Transverse colon (tissue), 4 donors: ENCODE results near the gene SLC35A4. TPM values are rescaled to one million over a fixed set of nuclear protein-coding genes. Genes with fewer than 3 reads are reported as not detected.

Experiments
- DNase-seq: peaks from one replicate; pipeline ENCODE4 v3.0.0-alpha.2; 2019
- H3K27ac ChIP-seq, 4 donors: fragments of 200-600 bp; sonication (generic); 2 replicates each; pipeline ENCODE4 v1.5.1; 2016 to 2018; ENCODE audit warnings: inconsistent platforms in 4 of 4
- H3K27me3 ChIP-seq: fragments of 200-600 bp; sonication (generic); 2 replicates; pipeline ENCODE4 v1.5.1; 2017; ENCODE audit warnings: inconsistent platforms
- H3K36me3 ChIP-seq, 4 donors: fragments of 200-600 bp; sonication (generic); 2 replicates each; pipeline ENCODE4 v1.5.1; 2017 to 2019; ENCODE audit warnings: inconsistent platforms in 4 of 4
- H3K4me1 ChIP-seq, 4 donors: fragments of 200-600 bp; sonication (generic); 2 replicates each; pipeline ENCODE4 v1.5.1; 2017 to 2020; ENCODE audit warnings: inconsistent platforms in 4 of 4
- H3K4me3 ChIP-seq, 4 donors: fragments of 200-600 bp; sonication (generic); 1 replicate in 1 of 4; 2 replicates in 3 of 4; pipeline versions ENCODE4 v1.5.1 to v1.6.1; 2017 to 2019; ENCODE audit warnings: inconsistent platforms in 4 of 4
- H3K9me3 ChIP-seq, 2 donors: fragments of 200-600 bp; sonication (generic); 2 replicates each; pipeline ENCODE4 v1.5.1; 2017 to 2019; ENCODE audit warnings: inconsistent platforms in 2 of 2
- EP300 ChIP-seq: sonication (generic); formaldehyde crosslinking; IDR thresholded peaks from one replicate; pipeline ENCODE4 v1.6.1; 2017; ENCODE audit warnings: antibody characterized with exemption, low read depth
- POLR2A ChIP-seq: fragments of 450-650 bp; IDR thresholded peaks from one replicate; pipeline ENCODE4 v1.6.1; 2016; ENCODE audit warnings: antibody characterized with exemption, mild to moderate bottlenecking, moderate library complexity
- POLR2AphosphoS5 ChIP-seq, 3 donors: sonication (generic); formaldehyde crosslinking; IDR thresholded peaks; one replicate each; pipeline ENCODE4 v1.6.1; 2016; ENCODE audit warnings: antibody characterized with exemption in 3 of 3
- WGBS, 2 donors: methylation state at CpG; one replicate each; pipeline ENCODE4 v1.1.5; 2018; ENCODE audit warnings: low coverage in 1 of 2; 5-methylcytosine and 5-hydroxymethylcytosine counted together
- in situ Hi-C, 4 donors: fragments of 200-750 bp; cut with MboI; loops; one replicate each; pipeline versions ENCODE4 v1.15.0 to v1.15.1; 2017; ENCODE audit warnings: low sequenced_read_pairs in 3 of 4, low pct_ligation_motif_present in 1 of 4, low pct_unique_long_range_greater_than_20kb in 1 of 4
- intact Hi-C: fragments of 100-400 bp; cut with DNase I; formaldehyde crosslinking; loops from one replicate; pipeline ENCODE4 v1.15.1; 2023; ENCODE audit warnings: low total_unique reads
- total RNA-seq, 4 donors: library from RNA; depleted of rRNA; stranded (reverse); fragments of >200 nt; gene quantifications; one replicate each; pipeline ENCODE4 v1.1.0, GENCODE V29; 2016
- TF ChIP-seq, protein P1 (sequence below), 5 experiments: fragments of 200-600 bp in 3 of 5; fragments of 450-650 bp in 2 of 5; sonication (generic) in 3 of 5; IDR thresholded peaks; 1 replicate in 2 of 5; 2 replicates in 3 of 5; pipeline ENCODE4 v1.5.1; 2016 to 2017; ENCODE audit warnings: antibody characterized with exemption in 5 of 5, inconsistent platforms in 3 of 5, mild to moderate bottlenecking in 2 of 5, moderate library complexity in 1 of 5

SLC35A4 gene
- total RNA-seq, 4 donors from 2014 or later, result 39.4 to 75.5 (median 52.6) TPM

DNA sequence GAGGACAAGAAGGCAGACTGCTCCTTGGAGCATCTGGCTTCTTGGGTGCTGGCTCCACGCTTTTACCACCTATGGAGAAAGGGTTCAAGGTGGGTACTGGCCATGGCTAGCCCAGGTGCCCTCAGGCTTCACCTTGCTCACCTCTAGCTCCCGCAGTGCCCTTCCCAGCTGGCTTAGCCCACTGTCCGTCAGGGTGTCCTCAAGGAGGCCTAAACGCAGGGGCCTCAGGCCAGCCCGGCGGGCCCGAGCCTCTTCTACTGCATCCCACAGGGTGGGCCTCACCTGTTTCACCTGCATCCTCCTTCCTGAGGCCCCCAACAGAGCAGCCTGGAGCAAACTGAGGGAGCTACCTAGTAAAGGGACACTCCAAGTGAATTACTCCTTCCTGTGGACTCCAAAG lies 9.1 kb downstream of the SLC35A4 start:
- H3K27ac ChIP-seq, result no peak overlapping the region
- no peak for DNase-seq
- H3K4me1 ChIP-seq, result peaks cover 0 to 40% (median 8%) of the 10 kb centered on the region in 4 donors
- H3K27me3 ChIP-seq, result no peaks in the 10 kb centered on the region
- no peaks in the 10 kb centered on the region for H3K9me3 ChIP-seq
- intact Hi-C loops, result no loop called here
- 95% methylated on average over 7 of the region's 7 CpGs; no CpG with 5 or more reads in 1 of the 2 donors for WGBS, 2 donors
- no peaks in the 10 kb centered on the region for H3K36me3 ChIP-seq
- H3K4me3 ChIP-seq, result no peak overlapping the region
- TF ChIP-seq EP300 (no peak), POLR2AphosphoS5 (IDR thresholded peaks at IDR 0.05) (no peak)
- TF ChIP-seq, protein P1, sequence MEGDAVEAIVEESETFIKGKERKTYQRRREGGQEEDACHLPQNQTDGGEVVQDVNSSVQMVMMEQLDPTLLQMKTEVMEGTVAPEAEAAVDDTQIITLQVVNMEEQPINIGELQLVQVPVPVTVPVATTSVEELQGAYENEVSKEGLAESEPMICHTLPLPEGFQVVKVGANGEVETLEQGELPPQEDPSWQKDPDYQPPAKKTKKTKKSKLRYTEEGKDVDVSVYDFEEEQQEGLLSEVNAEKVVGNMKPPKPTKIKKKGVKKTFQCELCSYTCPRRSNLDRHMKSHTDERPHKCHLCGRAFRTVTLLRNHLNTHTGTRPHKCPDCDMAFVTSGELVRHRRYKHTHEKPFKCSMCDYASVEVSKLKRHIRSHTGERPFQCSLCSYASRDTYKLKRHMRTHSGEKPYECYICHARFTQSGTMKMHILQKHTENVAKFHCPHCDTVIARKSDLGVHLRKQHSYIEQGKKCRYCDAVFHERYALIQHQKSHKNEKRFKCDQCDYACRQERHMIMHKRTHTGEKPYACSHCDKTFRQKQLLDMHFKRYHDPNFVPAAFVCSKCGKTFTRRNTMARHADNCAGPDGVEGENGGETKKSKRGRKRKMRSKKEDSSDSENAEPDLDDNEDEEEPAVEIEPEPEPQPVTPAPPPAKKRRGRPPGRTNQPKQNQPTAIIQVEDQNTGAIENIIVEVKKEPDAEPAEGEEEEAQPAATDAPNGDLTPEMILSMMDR (IDR thresholded peaks at IDR 0.05), result no peak
- in situ Hi-C loops, result loop anchor here in 2 of 4 donors (10.0 to 25.0 kb wide), 2 partner anchors 61 to 89 kb away; partner anchors contain the start of genes CD14 (in 1 of the 2), DND1 (in 1 of the 2), TMCO6 (in 1 of the 2) and WDR55 (in 1 of the 2)

DNA sequence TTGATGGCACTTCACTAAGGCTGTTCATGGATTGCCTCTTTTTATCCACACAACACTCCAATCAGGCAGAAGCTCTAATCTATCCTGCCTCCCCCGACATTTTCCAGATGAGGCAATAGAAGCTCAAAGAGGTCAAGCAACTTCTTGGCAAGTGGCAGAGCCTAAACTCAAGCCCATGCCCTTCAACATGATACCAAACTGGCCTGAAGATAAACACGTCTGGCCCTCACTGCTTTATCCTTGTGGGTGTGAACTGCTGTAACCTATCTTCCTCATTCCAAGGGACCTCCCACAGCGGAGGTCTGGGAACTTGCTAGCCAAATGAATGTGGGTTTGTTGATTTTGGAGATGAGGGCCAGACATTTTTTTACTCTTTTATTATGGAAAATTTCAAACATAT lies 9.5 kb downstream of the SLC35A4 start:
- H3K4me1 ChIP-seq, result peaks cover 0 to 35% (median 6%) of the 10 kb centered on the region in 4 donors
- DNase-seq, result no peak
- intact Hi-C loops (no loop called here), in situ Hi-C loops (loop anchor here in 2 of 4 donors (10.0 to 25.0 kb wide), 2 partner anchors 61 to 88 kb away; partner anchors contain the start of genes CD14 (in 1 of the 2), DND1 (in 1 of the 2), TMCO6 (in 1 of the 2) and WDR55 (in 1 of the 2))
- H3K9me3 ChIP-seq, result no peaks in the 10 kb centered on the region
- 42 to 80% methylated on average over 1 to 3 of the region's 3 CpGs for WGBS, 2 donors
- no peak overlapping the region for H3K27ac ChIP-seq
- no peaks in the 10 kb centered on the region for H3K36me3 ChIP-seq
- TF ChIP-seq POLR2A, result no peak
- TF ChIP-seq, protein P1 (IDR thresholded peaks at IDR 0.05), result no peak
- no peak for TF ChIP-seq POLR2AphosphoS5 (IDR thresholded peaks at IDR 0.05)
- no peak for TF ChIP-seq EP300
- no peak overlapping the region for H3K4me3 ChIP-seq
- H3K27me3 ChIP-seq, result no peaks in the 10 kb centered on the region

DNA sequence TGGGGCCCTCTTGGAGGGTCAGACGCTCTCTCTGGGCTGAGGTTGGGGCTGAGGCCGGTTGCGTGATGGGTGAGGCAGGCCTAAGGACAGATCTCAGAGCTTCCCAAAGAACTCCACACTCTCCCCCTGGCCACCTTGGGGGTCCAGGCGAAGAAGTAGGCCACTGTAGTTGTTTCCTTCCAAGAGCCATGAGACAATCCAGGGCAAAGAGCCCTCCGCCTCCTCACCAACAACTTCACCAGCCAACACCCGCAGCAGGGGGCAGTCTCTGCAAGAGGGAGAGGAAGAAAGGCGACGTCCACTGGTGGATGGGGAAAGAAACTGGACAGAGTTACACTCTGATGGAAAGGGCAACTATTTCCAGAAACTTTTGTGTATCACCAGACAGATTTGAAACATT lies 10.7 kb downstream of the SLC35A4 start:
- no peaks in the 10 kb centered on the region for H3K27me3 ChIP-seq
- intact Hi-C loops (loop anchor here (5.0 kb wide), 1 partner anchor 1007 kb away; no protein-coding TSS in a partner anchor), in situ Hi-C loops (loop anchor here in 1 of 4 donors (10.0 kb wide), 1 partner anchor 59 kb away; the partner anchor contains the start of genes CD14 and TMCO6)
- WGBS, 2 donors, result 40 to 84% methylated on average over 1 to 8 of the region's 8 CpGs
- no peaks in the 10 kb centered on the region for H3K9me3 ChIP-seq
- DNase-seq, result peak; percentile 71
- no peaks in the 10 kb centered on the region for H3K36me3 ChIP-seq
- H3K4me1 ChIP-seq, result peaks cover 0 to 25% (median 6%) of the 10 kb centered on the region in 4 donors
- TF ChIP-seq, protein P1 (IDR thresholded peaks at IDR 0.05), result peak; percentile 18 to 68 (median 52)
- no peak for TF ChIP-seq POLR2AphosphoS5 (IDR thresholded peaks at IDR 0.05)
- peak overlapping the region in 2 of 4 donors; percentile 20 to 57 for H3K27ac ChIP-seq
- H3K4me3 ChIP-seq, result no peak overlapping the region

DNA sequence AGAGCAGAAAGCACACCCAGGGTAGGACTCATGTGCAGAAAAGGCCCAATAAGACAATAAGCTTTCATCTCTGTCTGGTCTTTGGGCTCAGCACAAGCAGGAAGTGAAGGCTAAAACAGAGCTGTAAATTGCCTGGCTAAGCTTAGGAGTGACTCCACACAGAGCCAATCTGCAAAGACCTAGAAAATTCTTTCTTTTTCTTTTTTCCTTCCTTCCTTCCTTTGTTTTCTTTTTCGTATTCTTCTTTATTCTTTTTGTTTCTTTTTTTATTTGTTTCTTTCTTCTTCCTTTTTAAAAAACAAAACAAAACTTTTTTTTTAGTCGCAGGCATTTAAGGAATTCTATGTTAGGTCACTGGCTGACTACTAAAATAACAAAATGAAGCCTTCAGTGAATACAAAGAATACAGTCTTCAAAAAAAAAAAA lies 12.2 kb downstream of the SLC35A4 start:
- in situ Hi-C loops, result loop anchor here in 1 of 4 donors (10.0 kb wide), 1 partner anchor 58 kb away; the partner anchor contains the start of genes CD14 and TMCO6
- intact Hi-C loops, result loop anchor here (5.0 kb wide), 1 partner anchor 1006 kb away; no protein-coding TSS in a partner anchor
- Histone ChIP-seq H3K4me1 (peaks cover 0 to 16% (median 6%) of the 10 kb centered on the region in 4 donors), H3K27me3 (no peaks in the 10 kb centered on the region), H3K36me3 (no peaks in the 10 kb centered on the region), H3K4me3 (no peak overlapping the region), H3K27ac (peak overlapping the region in 3 of 4 donors; percentile 44 to 58 (median 57)), H3K9me3 (no peaks in the 10 kb centered on the region)
- 54 to 64% methylated on average over 2 of the region's 2 CpGs for WGBS, 2 donors
- no peak for DNase-seq
- no peak for TF ChIP-seq EP300
- no peak for TF ChIP-seq POLR2A
- TF ChIP-seq, protein P1 (IDR thresholded peaks at IDR 0.05), result no peak
- TF ChIP-seq POLR2AphosphoS5 (IDR thresholded peaks at IDR 0.05), result no peak
